Osteocyte (in vitro differentiated cells): Measurements from ENCODE around the gene YJEFN3. TPM values are rescaled to one million over a fixed set of nuclear protein-coding genes. Genes with fewer than 3 reads are reported as not detected.

ENCODE experiments used
- DNase-seq: peaks from one replicate; pipeline ENCODE4 v3.0.0; 2021; ENCODE audit warnings: mixed read lengths; ENCODE audit not compliant: unreplicated experiment; ENCODE audit errors: extremely low spot score
- H3K27ac Mint-ChIP-seq: one replicate; pipeline ENCODE4 v1.8.0; 2021; ENCODE audit warnings: mild to moderate bottlenecking, mixed read lengths; ENCODE audit not compliant: unreplicated experiment
- H3K27me3 Mint-ChIP-seq: one replicate; pipeline ENCODE4 v1.8.0; 2021; ENCODE audit warnings: mixed read lengths; ENCODE audit not compliant: unreplicated experiment
- H3K36me3 Mint-ChIP-seq: one replicate; pipeline ENCODE4 v1.8.0; 2021; ENCODE audit warnings: mixed read lengths; ENCODE audit not compliant: unreplicated experiment
- H3K4me1 Mint-ChIP-seq: one replicate; pipeline ENCODE4 v1.8.0; 2021; ENCODE audit warnings: mixed read lengths; ENCODE audit not compliant: unreplicated experiment
- H3K4me3 Mint-ChIP-seq: one replicate; pipeline ENCODE4 v1.8.0; 2021; ENCODE audit warnings: mild to moderate bottlenecking, moderate library complexity, mixed read lengths; ENCODE audit not compliant: unreplicated experiment
- H3K9me3 Mint-ChIP-seq: one replicate; pipeline ENCODE4 v1.8.0; 2021; ENCODE audit warnings: mixed read lengths; ENCODE audit not compliant: unreplicated experiment
- total RNA-seq: library from RNA; stranded (reverse); gene quantifications from 2 replicates; pipeline ENCODE4 v1.2.1, GENCODE V29; 2021
- TF ChIP-seq, protein P1 (sequence below): fragments of 200-600 bp; sonication (generic); IDR thresholded peaks from 2 replicates; pipeline ENCODE4 v1.5.0; 2021; ENCODE audit warnings: antibody characterized with exemption, mild to moderate bottlenecking, moderate library complexity

YJEFN3 gene
- total RNA-seq, 1 donor from 2014 or later = 6.1 TPM

DNA sequence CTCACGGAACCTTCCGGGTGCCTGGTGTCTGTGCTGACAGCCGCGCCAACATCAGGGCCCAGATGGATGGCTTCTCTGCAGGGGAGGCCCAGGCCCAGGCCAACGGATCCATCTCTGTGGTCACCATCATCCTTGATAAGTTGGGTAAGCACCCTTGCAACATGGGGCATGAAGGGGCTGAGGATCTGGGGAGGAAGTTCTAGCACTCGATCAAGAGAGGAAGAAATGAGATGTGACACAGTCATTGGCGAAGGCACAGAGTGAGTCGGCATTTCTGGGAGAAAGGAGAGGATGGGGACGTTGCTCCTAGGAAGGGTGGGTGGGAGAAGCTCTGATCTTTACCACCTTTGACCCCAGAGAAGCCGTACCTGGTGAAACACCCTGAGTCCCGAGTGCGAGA, 13.8 kb downstream of the YJEFN3 start:
- H3K4me1 Mint-ChIP-seq = peaks cover 10% of the 10 kb centered on the region

GRCh38 chr19:19543101-19543500, 14.4 kb downstream of the YJEFN3 start:
- H3K4me1 Mint-ChIP-seq = peaks cover 7% of the 10 kb centered on the region
- H3K27me3 Mint-ChIP-seq = no peaks in the 10 kb centered on the region
- no peaks in the 10 kb centered on the region for H3K36me3 Mint-ChIP-seq
- no peak overlapping the region for H3K27ac Mint-ChIP-seq
- DNase-seq = no peak
- no peaks in the 10 kb centered on the region for H3K9me3 Mint-ChIP-seq
- no peak overlapping the region for H3K4me3 Mint-ChIP-seq
- TF ChIP-seq, protein P1, sequence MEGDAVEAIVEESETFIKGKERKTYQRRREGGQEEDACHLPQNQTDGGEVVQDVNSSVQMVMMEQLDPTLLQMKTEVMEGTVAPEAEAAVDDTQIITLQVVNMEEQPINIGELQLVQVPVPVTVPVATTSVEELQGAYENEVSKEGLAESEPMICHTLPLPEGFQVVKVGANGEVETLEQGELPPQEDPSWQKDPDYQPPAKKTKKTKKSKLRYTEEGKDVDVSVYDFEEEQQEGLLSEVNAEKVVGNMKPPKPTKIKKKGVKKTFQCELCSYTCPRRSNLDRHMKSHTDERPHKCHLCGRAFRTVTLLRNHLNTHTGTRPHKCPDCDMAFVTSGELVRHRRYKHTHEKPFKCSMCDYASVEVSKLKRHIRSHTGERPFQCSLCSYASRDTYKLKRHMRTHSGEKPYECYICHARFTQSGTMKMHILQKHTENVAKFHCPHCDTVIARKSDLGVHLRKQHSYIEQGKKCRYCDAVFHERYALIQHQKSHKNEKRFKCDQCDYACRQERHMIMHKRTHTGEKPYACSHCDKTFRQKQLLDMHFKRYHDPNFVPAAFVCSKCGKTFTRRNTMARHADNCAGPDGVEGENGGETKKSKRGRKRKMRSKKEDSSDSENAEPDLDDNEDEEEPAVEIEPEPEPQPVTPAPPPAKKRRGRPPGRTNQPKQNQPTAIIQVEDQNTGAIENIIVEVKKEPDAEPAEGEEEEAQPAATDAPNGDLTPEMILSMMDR = no peak

More for the DNA sequence above, 13.8 kb downstream of the YJEFN3 start:
- DNase-seq = no peak
- TF ChIP-seq, protein P1 = no peak
- no peak overlapping the region for H3K4me3 Mint-ChIP-seq
- H3K36me3 Mint-ChIP-seq = no peaks in the 10 kb centered on the region
- no peak overlapping the region for H3K27ac Mint-ChIP-seq
- no peaks in the 10 kb centered on the region for H3K9me3 Mint-ChIP-seq
- no peaks in the 10 kb centered on the region for H3K27me3 Mint-ChIP-seq

GRCh38 chr19:19543640-19544039, 14.9 kb downstream of the YJEFN3 start:
- TF ChIP-seq, protein P1 = no peak
- Mint-ChIP-seq H3K4me1 (peaks cover 4% of the 10 kb centered on the region), H3K36me3 (no peaks in the 10 kb centered on the region), H3K27ac (no peak overlapping the region), H3K27me3 (no peaks in the 10 kb centered on the region), H3K4me3 (no peak overlapping the region), H3K9me3 (no peaks in the 10 kb centered on the region)
- DNase-seq = no peak

- H3K4me1 Mint-ChIP-seq = no peaks in the 10 kb centered on the region
- no peak overlapping the region for H3K27ac Mint-ChIP-seq
- H3K27me3 Mint-ChIP-seq = no peaks in the 10 kb centered on the region
- TF ChIP-seq, protein P1 = no peak
- H3K4me3 Mint-ChIP-seq = no peak overlapping the region
- no peaks in the 10 kb centered on the region for H3K9me3 Mint-ChIP-seq
- H3K36me3 Mint-ChIP-seq = no peaks in the 10 kb centered on the region
- no peak for DNase-seq
Measured at GRCh38 chr19:19544257-19544953, 15.7 kb downstream of the YJEFN3 start.

- Mint-ChIP-seq H3K27ac (no peak overlapping the region), H3K36me3 (no peaks in the 10 kb centered on the region), H3K4me3 (no peak overlapping the region), H3K4me1 (peaks cover 2% of the 10 kb centered on the region), H3K27me3 (no peaks in the 10 kb centered on the region), H3K9me3 (no peaks in the 10 kb centered on the region)
- TF ChIP-seq, protein P1 = no peak
- no peak for DNase-seq
Measured at GRCh38 chr19:19544954-19545591, 16.4 kb downstream of the YJEFN3 start.
